Measurements from ENCODE around the gene TBC1D17.

DNA sequence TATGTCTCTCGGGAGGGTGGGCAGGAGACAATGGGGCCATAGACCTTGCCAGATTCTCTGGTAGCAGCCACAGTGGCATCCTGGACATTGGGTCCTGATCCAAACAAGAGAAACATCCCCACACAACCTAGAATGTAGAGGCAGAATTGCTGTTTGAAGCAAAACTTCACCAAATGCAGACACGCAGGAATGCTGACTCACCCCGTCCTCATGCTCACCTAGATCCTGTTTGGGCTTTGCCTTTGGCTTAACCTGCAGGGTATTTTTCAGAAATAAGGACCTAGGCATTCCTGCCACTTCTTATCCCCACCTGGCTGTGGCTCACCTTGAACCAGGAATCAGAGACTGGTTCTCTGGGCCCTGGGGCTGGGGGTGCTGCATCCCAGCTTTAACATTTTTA is 7.3 kb downstream of the TBC1D17 start:
- TF ChIP-seq, protein P1, sequence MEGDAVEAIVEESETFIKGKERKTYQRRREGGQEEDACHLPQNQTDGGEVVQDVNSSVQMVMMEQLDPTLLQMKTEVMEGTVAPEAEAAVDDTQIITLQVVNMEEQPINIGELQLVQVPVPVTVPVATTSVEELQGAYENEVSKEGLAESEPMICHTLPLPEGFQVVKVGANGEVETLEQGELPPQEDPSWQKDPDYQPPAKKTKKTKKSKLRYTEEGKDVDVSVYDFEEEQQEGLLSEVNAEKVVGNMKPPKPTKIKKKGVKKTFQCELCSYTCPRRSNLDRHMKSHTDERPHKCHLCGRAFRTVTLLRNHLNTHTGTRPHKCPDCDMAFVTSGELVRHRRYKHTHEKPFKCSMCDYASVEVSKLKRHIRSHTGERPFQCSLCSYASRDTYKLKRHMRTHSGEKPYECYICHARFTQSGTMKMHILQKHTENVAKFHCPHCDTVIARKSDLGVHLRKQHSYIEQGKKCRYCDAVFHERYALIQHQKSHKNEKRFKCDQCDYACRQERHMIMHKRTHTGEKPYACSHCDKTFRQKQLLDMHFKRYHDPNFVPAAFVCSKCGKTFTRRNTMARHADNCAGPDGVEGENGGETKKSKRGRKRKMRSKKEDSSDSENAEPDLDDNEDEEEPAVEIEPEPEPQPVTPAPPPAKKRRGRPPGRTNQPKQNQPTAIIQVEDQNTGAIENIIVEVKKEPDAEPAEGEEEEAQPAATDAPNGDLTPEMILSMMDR (IDR thresholded peaks at IDR 0.05), result no peak
- TF ChIP-seq ZFX (IDR thresholded peaks at IDR 0.05; ENCODE audit: borderline replicate concordance), result no peak
